Mesenchymal stem cell (in vitro differentiated cells and primary cell): ENCODE results near the gene PRSS38.

Experiments used
- DNase-seq: peaks from one replicate; pipeline ENCODE4 v3.0.0-alpha.2; 2013
- H2AFZ ChIP-seq: one replicate; pipeline ENCODE4 v1.6.1; 2013; ENCODE audit warnings: low read depth, mild to moderate bottlenecking, control low read depth, inconsistent platforms, low read length, moderate library complexity
- H2AK5ac ChIP-seq: 2 replicates; pipeline ENCODE4 v1.6.1; 2013; ENCODE audit warnings: low read length, moderate library complexity, mild to moderate bottlenecking, inconsistent platforms; ENCODE audit not compliant: severe bottlenecking
- H2BK120ac ChIP-seq: one replicate; pipeline ENCODE4 v1.6.1; 2013; ENCODE audit warnings: low read depth, mild to moderate bottlenecking, inconsistent platforms, low read length, moderate library complexity
- H2BK12ac ChIP-seq, 2 experiments: one replicate each; pipeline ENCODE4 v1.6.1; 2013; ENCODE audit warnings: inconsistent platforms in 2 of 2, low read length in 2 of 2, mild to moderate bottlenecking in 2 of 2, moderate library complexity in 2 of 2, control low read depth in 1 of 2
- H2BK15ac ChIP-seq: one replicate; pipeline ENCODE4 v1.6.1; 2013; ENCODE audit warnings: mild to moderate bottlenecking, low read depth, inconsistent platforms; ENCODE audit not compliant: poor library complexity, severe bottlenecking
- H2BK5ac ChIP-seq: 2 replicates; pipeline ENCODE4 v1.6.1; 2013; ENCODE audit warnings: low read depth, mild to moderate bottlenecking, low read length, control low read depth, inconsistent platforms; ENCODE audit not compliant: poor library complexity, severe bottlenecking
- H3K14ac ChIP-seq, 2 experiments: one replicate each; pipeline ENCODE4 v1.6.1; 2013; ENCODE audit warnings: inconsistent platforms in 2 of 2, low read length in 2 of 2, control low read depth in 1 of 2, mild to moderate bottlenecking in 1 of 2, moderate library complexity in 1 of 2
- H3K18ac ChIP-seq, 2 experiments: one replicate each; pipeline ENCODE4 v1.6.1; 2013; ENCODE audit warnings: inconsistent platforms in 2 of 2, low read length in 2 of 2, control low read depth in 1 of 2, low read depth in 1 of 2, mild to moderate bottlenecking in 1 of 2
- H3K23ac ChIP-seq, 2 experiments: one replicate each; pipeline ENCODE4 v1.6.1; 2013; ENCODE audit warnings: inconsistent platforms in 2 of 2, low read length in 2 of 2, mild to moderate bottlenecking in 2 of 2, moderate library complexity in 2 of 2, control low read depth in 1 of 2
- H3K27ac ChIP-seq: 2 replicates; pipeline ENCODE4 v1.5.1; 2013; ENCODE audit warnings: mild to moderate bottlenecking, moderate library complexity, low read length, control low read depth, inconsistent platforms; ENCODE audit not compliant: poor library complexity, severe bottlenecking
- H3K27me3 ChIP-seq, 2 experiments: 2 replicates each; pipeline versions ENCODE4 v1.6.1 to v1.7.0; 2013; ENCODE audit warnings: low read length in 2 of 2, mild to moderate bottlenecking in 2 of 2, moderate library complexity in 2 of 2, control low read depth in 1 of 2, inconsistent platforms in 1 of 2; ENCODE audit not compliant: control insufficient read depth in 1 of 2, insufficient read depth in 1 of 2
- H3K36me3 ChIP-seq, 2 experiments: 2 replicates each; pipeline versions ENCODE4 v1.6.1 to v1.7.0; 2013; ENCODE audit warnings: low read length in 2 of 2, control low read depth in 1 of 2, inconsistent platforms in 1 of 2, low read depth in 1 of 2, mild to moderate bottlenecking in 1 of 2; ENCODE audit not compliant: insufficient read depth in 2 of 2, control insufficient read depth in 1 of 2
- H3K4ac ChIP-seq, 2 experiments: one replicate each; pipeline ENCODE4 v1.6.1; 2013; ENCODE audit warnings: inconsistent platforms in 2 of 2, low read length in 2 of 2, mild to moderate bottlenecking in 2 of 2, moderate library complexity in 2 of 2, control low read depth in 1 of 2, low read depth in 1 of 2
- H3K4me1 ChIP-seq: 2 replicates; pipeline ENCODE4 v1.6.1; 2013; ENCODE audit warnings: low read depth, low read length, control low read depth; ENCODE audit not compliant: control insufficient read depth, insufficient read depth
- H3K4me2 ChIP-seq: 2 replicates; pipeline ENCODE4 v1.6.1; 2013; ENCODE audit warnings: low read length, mild to moderate bottlenecking, inconsistent platforms; ENCODE audit not compliant: poor library complexity, severe bottlenecking
- H3K4me3 ChIP-seq, 2 experiments: 2 replicates each; pipeline versions ENCODE4 v1.5.1 to v1.7.0; 2013; ENCODE audit warnings: low read length in 2 of 2, mild to moderate bottlenecking in 2 of 2, control low read depth in 1 of 2, low read depth in 1 of 2; ENCODE audit not compliant: insufficient read depth in 1 of 2
- H3K79me1 ChIP-seq: replicated peaks from 2 replicates; pipeline ENCODE4 v1.6.1; 2013; ENCODE audit warnings: mild to moderate bottlenecking, control low read depth, low read length, inconsistent platforms; ENCODE audit not compliant: poor library complexity, severe bottlenecking
- H3K9ac ChIP-seq: 2 replicates; pipeline ENCODE4 v1.7.0; 2013; ENCODE audit warnings: mild to moderate bottlenecking, low read length, moderate library complexity
- H3K9me3 ChIP-seq: 2 replicates; pipeline ENCODE4 v1.7.0; 2013; ENCODE audit warnings: mild to moderate bottlenecking, low read length; ENCODE audit not compliant: control insufficient read depth
- H4K8ac ChIP-seq: one replicate; pipeline ENCODE4 v1.6.1; 2013; ENCODE audit warnings: inconsistent platforms, mild to moderate bottlenecking, low read length, moderate library complexity
- H4K91ac ChIP-seq: one replicate; pipeline ENCODE4 v1.6.1; 2013; ENCODE audit warnings: mild to moderate bottlenecking, low read length, inconsistent platforms
- WGBS: methylation state at CpG from one replicate; pipeline ENCODE4 v1.1.7; 2013; ENCODE audit warnings: mixed read lengths; 5-methylcytosine and 5-hydroxymethylcytosine counted together

Gene PRSS38

GRCh38 chr1:227890451-227891222 is 75.2 kb downstream of the PRSS38 start:
- Histone ChIP-seq H2BK15ac (no peak overlapping the region), H2AFZ (no peak overlapping the region), H2AK5ac (no peak overlapping the region), H3K18ac (no peak overlapping the region), H3K27ac (no peak overlapping the region), H3K4me1 (peaks cover 64% of the 10 kb centered on the region), H2BK12ac (no peak overlapping the region), H3K14ac (no peak overlapping the region), H3K27me3 (peaks cover 0 to 40% of the 10 kb centered on the region in 2 experiments), H3K9ac (no peak overlapping the region), H3K9me3 (no peaks in the 10 kb centered on the region), H4K8ac (no peak overlapping the region), H2BK120ac (no peak overlapping the region), H3K4ac (no peak overlapping the region), H3K23ac (no peak overlapping the region), H4K91ac (no peak overlapping the region), H3K4me3 (no peak overlapping the region), H3K79me1 (no peaks in the 10 kb centered on the region), H3K36me3 (no peaks in the 10 kb centered on the region), H2BK5ac (no peak overlapping the region), H3K4me2 (no peak overlapping the region)
- DNase-seq = no peak
- 92% methylated on average over 13 of the region's 13 CpGs for WGBS

- 79% methylated on average over 19 of the region's 19 CpGs for WGBS
Observed at GRCh38 chr1:227891223-227891954, 75.9 kb downstream of the PRSS38 start.

GRCh38 chr1:227891955-227892488 is 76.5 kb downstream of the PRSS38 start:
- no peak for DNase-seq
- no peak overlapping the region for H2AFZ ChIP-seq
- no peak overlapping the region for H4K91ac ChIP-seq
- WGBS = 84% methylated on average over 2 of the region's 6 CpGs
- H3K36me3 ChIP-seq = no peaks in the 10 kb centered on the region
- no peaks in the 10 kb centered on the region for H3K79me1 ChIP-seq
- H3K4ac ChIP-seq = no peak overlapping the region
- no peak overlapping the region for H3K14ac ChIP-seq
- H3K4me2 ChIP-seq = no peak overlapping the region
- no peak overlapping the region for H2BK15ac ChIP-seq
- no peak overlapping the region for H3K27ac ChIP-seq
- H2AK5ac ChIP-seq = no peak overlapping the region
- H2BK5ac ChIP-seq = no peak overlapping the region
- H2BK120ac ChIP-seq = no peak overlapping the region
- H3K9ac ChIP-seq = no peak overlapping the region
- peaks cover 0 to 40% of the 10 kb centered on the region in 2 experiments for H3K27me3 ChIP-seq
- H2BK12ac ChIP-seq = no peak overlapping the region
- peaks cover 66% of the 10 kb centered on the region for H3K4me1 ChIP-seq
- H3K23ac ChIP-seq = no peak overlapping the region
- H3K9me3 ChIP-seq = no peaks in the 10 kb centered on the region
- no peak overlapping the region for H3K4me3 ChIP-seq
- H3K18ac ChIP-seq = no peak overlapping the region
- H4K8ac ChIP-seq = no peak overlapping the region

More at GRCh38 chr1:227891223-227891954, 75.9 kb downstream of the PRSS38 start:
- H3K4me1 ChIP-seq = peaks cover 64% of the 10 kb centered on the region
- no peak overlapping the region for H2BK5ac ChIP-seq
- no peak overlapping the region for H2AFZ ChIP-seq
- H3K27me3 ChIP-seq = peaks cover 0 to 40% of the 10 kb centered on the region in 2 experiments
- DNase-seq = no peak
- H2BK12ac ChIP-seq = no peak overlapping the region
- no peak overlapping the region for H3K4me2 ChIP-seq
- H3K14ac ChIP-seq = no peak overlapping the region
- no peak overlapping the region for H3K23ac ChIP-seq
- H2BK15ac ChIP-seq = no peak overlapping the region
- H3K9me3 ChIP-seq = no peaks in the 10 kb centered on the region
- no peak overlapping the region for H2AK5ac ChIP-seq
- H3K18ac ChIP-seq = no peak overlapping the region
- H4K8ac ChIP-seq = no peak overlapping the region
- H3K9ac ChIP-seq = no peak overlapping the region
- H3K4me3 ChIP-seq = no peak overlapping the region
- H3K79me1 ChIP-seq = no peaks in the 10 kb centered on the region
- H3K4ac ChIP-seq = no peak overlapping the region
- no peaks in the 10 kb centered on the region for H3K36me3 ChIP-seq
- no peak overlapping the region for H2BK120ac ChIP-seq
- no peak overlapping the region for H4K91ac ChIP-seq
- H3K27ac ChIP-seq = no peak overlapping the region
